Osteoblast (primary cell): Measurements from ENCODE around the gene B3GNT9. TPM values are rescaled to one million over a fixed set of nuclear protein-coding genes. Genes with fewer than 3 reads are reported as not detected.
A peak's percentile ranks its signal among the peaks of the same experiment; 100 is the strongest.

ENCODE experiments used
- DNase-seq: peaks from one replicate; pipeline ENCODE4 v3.0.0; 2011; ENCODE audit warnings: low spot score, mixed read lengths; ENCODE audit not compliant: insufficient read length; ENCODE audit errors: missing footprints
- H2AFZ ChIP-seq: 2 replicates; pipeline ENCODE4 v1.6.0; 2011; ENCODE audit warnings: mild to moderate bottlenecking, low read length
- H3K27ac ChIP-seq: 2 replicates; pipeline ENCODE4 v1.5.1; 2011; ENCODE audit warnings: mild to moderate bottlenecking, low read depth, low read length, moderate library complexity
- H3K27me3 ChIP-seq: 2 replicates; pipeline ENCODE4 v1.6.0; 2012; ENCODE audit warnings: mild to moderate bottlenecking, control low read depth, inconsistent platforms, low read length, moderate library complexity; ENCODE audit not compliant: insufficient read depth
- H3K36me3 ChIP-seq: 2 replicates; pipeline ENCODE4 v1.5.1; 2011; ENCODE audit warnings: mild to moderate bottlenecking, low read length, control low read depth, moderate library complexity; ENCODE audit not compliant: insufficient read depth
- H3K4me1 ChIP-seq: 2 replicates; pipeline ENCODE4 v1.5.1; 2011; ENCODE audit warnings: mild to moderate bottlenecking, low read length, control low read depth, moderate library complexity; ENCODE audit not compliant: insufficient read depth
- H3K4me2 ChIP-seq: 2 replicates; pipeline ENCODE4 v1.6.0; 2011; ENCODE audit warnings: mild to moderate bottlenecking, low read length; ENCODE audit not compliant: insufficient read depth
- H3K4me3 ChIP-seq: fragments of 200-600 bp; sonication (generic); 3 replicates; pipeline ENCODE4 v1.5.1; 2012; ENCODE audit warnings: mild to moderate bottlenecking, low read length, inconsistent platforms; ENCODE audit not compliant: insufficient read depth
- H3K79me2 ChIP-seq: 2 replicates; pipeline ENCODE4 v1.6.0; 2012; ENCODE audit warnings: mild to moderate bottlenecking, low read length, control low read depth, inconsistent platforms; ENCODE audit not compliant: insufficient read depth
- H3K9me3 ChIP-seq: 2 replicates; pipeline ENCODE4 v1.5.1; 2011; ENCODE audit warnings: low read depth, low read length, control low read depth
- H4K20me1 ChIP-seq: 2 replicates; pipeline ENCODE4 v1.6.0; 2012; ENCODE audit warnings: mild to moderate bottlenecking, low read length, control low read depth; ENCODE audit not compliant: insufficient read depth
- CTCF ChIP-seq: IDR thresholded peaks from 2 replicates; pipeline ENCODE4 v1.5.1; 2011; ENCODE audit warnings: mild to moderate bottlenecking, low read depth, low read length, moderate library complexity; ENCODE audit errors: extremely low read depth
- total RNA-seq: library from RNA; depleted of rRNA; stranded (reverse); fragments of >200 nt; gene quantifications from 2 replicates; pipeline ENCODE4 v1.2.3, GENCODE V29; 2012

B3GNT9 gene
- total RNA-seq, 1 donor = 58.6 TPM

GRCh38 chr16:67191995-67192681, 41.3 kb upstream of the B3GNT9 start, which contains the start of gene E2F4:
Gene E2F4 (plus strand): TSS chr16:67192155. CDS start chr16:67192228, 73 bp downstream.
- Histone ChIP-seq H2AFZ (peak within 1 kb of the TSS; percentile 45), H3K4me2 (peak within 1 kb of the TSS; percentile 98), H3K9me3 (no peaks in the 10 kb centered on the region), H3K79me2 (peaks cover 42% of the 10 kb centered on the region), H3K36me3 (peaks cover 38% of the 10 kb centered on the region), H4K20me1 (peaks cover 36% of the 10 kb centered on the region), H3K27me3 (no peaks in the 10 kb centered on the region), H3K4me3 (peak within 1 kb of the TSS; percentile 88), H3K4me1 (peaks cover 30% of the 10 kb centered on the region), H3K27ac (peak within 1 kb of the TSS; percentile 76)
- TF ChIP-seq CTCF = no peak
- DNase-seq = peak; percentile 100

GRCh38 chr16:67191411-67191994, 40.7 kb upstream of the B3GNT9 start:
- H3K4me2 ChIP-seq = peak overlapping the region; percentile 65
- peak overlapping the region; percentile 7 for H2AFZ ChIP-seq
- no peak for DNase-seq
- peak overlapping the region; percentile 88 for H3K4me3 ChIP-seq
- H3K36me3 ChIP-seq = peaks cover 32% of the 10 kb centered on the region
- no peaks in the 10 kb centered on the region for H3K27me3 ChIP-seq
- no peak for TF ChIP-seq CTCF
- H3K9me3 ChIP-seq = no peaks in the 10 kb centered on the region
- H3K79me2 ChIP-seq = peaks cover 39% of the 10 kb centered on the region
- H3K27ac ChIP-seq = no peak overlapping the region
- peaks cover 30% of the 10 kb centered on the region for H4K20me1 ChIP-seq
- H3K4me1 ChIP-seq = peaks cover 36% of the 10 kb centered on the region

DNA sequence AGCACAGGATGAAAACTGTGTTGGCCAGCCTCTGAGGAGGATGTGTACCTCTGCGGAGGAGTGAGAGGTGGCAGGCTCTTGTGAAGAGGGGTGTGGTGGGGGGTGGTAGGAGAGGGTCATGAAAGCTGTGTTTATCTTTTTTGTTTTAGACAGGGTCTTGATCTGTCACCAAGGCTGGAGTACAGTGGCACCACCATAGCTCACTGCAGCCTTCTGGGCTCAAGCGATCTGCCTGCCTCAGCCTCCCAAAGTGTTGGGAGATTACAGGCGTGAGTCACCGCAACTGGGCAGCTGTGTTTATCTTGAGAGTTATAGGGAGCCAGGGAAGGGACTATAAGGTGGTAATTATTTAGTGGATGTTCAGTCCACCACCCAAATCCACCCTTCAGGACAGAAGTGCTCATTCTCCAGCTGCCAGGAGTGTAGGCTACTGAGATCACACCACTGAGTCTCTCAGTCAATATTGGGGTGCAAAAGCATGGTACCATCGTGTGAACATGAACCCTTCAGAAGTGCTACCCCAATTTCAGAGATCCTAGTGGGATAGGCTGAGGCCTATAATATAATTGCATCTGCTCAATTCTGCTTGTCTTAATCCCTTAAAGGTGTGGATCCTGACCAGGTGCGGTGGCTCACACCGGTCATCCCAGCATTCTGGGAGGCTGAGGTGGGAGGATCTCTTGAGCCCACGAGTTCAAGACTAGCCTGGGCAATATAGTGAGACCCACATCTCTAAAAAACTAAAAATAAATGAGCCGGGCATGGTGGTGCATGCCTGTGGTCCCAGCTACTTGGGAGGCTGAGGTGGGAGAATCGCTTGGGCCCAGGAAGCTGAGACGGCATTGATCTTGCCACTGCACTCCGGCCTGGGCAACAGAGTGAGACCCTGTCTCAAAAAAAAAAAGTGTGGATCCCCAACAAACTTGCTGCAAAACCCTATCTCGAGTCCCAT, 39.9 kb upstream of the B3GNT9 start:
- Histone ChIP-seq H3K27ac (no peak overlapping the region), H4K20me1 (peaks cover 29% of the 10 kb centered on the region), H3K79me2 (peaks cover 37% of the 10 kb centered on the region), H3K9me3 (no peaks in the 10 kb centered on the region), H2AFZ (no peak overlapping the region), H3K36me3 (peaks cover 24% of the 10 kb centered on the region), H3K27me3 (no peaks in the 10 kb centered on the region), H3K4me3 (no peak overlapping the region), H3K4me1 (peaks cover 43% of the 10 kb centered on the region), H3K4me2 (no peak overlapping the region)
- no peak for TF ChIP-seq CTCF
- DNase-seq = no peak
